ENCODE measurements around the gene SLCO4A1.

DNA sequence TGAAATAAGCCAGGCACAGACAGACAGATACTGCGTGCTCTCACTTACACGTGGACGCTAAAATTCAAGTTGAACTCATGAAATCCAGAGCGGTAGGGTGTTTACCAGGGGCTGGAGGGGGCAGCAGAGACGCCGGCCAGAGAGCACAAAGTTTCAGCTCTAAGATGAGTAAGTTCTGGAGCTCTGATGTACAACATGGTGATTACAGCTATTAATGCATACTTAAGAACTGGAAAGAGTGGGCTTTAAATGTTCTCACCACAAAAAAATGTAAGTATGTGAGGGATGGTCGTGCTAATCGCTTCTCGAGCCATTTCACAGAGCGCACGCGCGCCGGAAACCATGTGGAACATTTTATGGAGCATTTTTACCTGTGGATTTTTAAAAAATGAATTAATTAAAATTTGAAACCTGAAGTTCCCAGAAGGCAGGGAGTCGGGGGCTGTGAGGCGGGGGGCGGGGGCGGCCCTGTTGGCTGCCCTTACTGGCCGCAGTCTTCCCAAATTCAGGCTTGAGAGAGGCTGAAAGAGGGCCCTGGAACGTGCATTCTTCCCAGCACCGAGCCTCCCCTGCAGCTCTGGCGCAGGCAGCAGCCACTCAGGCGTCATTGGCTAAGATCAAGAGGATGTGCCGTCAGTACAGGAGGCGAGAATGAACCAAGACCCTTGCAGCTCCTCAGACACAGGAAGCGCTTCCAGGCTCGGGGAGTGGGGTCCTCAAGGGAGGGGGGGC, 8.5 kb upstream of the SLCO4A1 start:
- TF ChIP-seq, protein P1, sequence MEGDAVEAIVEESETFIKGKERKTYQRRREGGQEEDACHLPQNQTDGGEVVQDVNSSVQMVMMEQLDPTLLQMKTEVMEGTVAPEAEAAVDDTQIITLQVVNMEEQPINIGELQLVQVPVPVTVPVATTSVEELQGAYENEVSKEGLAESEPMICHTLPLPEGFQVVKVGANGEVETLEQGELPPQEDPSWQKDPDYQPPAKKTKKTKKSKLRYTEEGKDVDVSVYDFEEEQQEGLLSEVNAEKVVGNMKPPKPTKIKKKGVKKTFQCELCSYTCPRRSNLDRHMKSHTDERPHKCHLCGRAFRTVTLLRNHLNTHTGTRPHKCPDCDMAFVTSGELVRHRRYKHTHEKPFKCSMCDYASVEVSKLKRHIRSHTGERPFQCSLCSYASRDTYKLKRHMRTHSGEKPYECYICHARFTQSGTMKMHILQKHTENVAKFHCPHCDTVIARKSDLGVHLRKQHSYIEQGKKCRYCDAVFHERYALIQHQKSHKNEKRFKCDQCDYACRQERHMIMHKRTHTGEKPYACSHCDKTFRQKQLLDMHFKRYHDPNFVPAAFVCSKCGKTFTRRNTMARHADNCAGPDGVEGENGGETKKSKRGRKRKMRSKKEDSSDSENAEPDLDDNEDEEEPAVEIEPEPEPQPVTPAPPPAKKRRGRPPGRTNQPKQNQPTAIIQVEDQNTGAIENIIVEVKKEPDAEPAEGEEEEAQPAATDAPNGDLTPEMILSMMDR (conservative IDR thresholded peaks at IDR 0.05; ENCODE audit: low read depth, low read length) = no peak
- TF ChIP-seq EZH2 (IDR thresholded peaks at IDR 0.05; ENCODE audit: low read length, unreplicated experiment) (no peak), EZH2phosphoT487 (IDR thresholded peaks at IDR 0.05; ENCODE audit: borderline replicate concordance, low read length) (no peak)
